ENCODE data around the gene CACNA1B.

DNA sequence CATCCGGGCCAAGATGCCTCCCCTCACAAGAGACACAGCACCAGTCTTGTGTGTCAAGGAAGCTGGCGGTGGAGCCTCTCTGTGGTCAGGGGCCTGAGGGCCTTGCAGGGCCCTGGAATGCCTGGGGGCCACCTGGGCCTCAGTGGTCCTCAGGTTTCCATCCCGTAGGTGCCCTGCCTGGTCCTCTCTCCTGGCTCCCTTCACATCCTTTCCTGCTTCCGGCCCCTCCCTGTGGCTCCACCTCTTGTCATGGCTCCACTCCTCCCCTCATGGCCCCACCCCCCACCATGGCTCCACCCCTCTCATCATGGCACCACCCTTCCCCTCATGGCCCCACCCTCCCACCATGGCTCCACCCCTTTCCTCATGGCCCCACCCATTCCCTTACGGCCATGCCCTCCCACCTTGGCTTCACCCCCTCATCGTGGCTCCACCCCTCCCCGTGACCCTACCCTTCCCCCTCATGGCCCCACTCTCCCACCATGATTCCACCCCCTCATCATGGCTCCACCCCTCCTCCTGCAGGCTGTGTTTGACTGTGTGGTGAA is 175.8 kb downstream of the CACNA1B start:
- TF ChIP-seq CTCF (IDR thresholded peaks at IDR 0.05) (no peak), EP300 (IDR thresholded peaks at IDR 0.05) (no peak)
